Measurements from ENCODE around the gene ZNF70. TPM values are rescaled to one million over a fixed set of nuclear protein-coding genes. Genes with fewer than 3 reads are reported as not detected.
A peak's percentile ranks its signal among the peaks of the same experiment; 100 is the strongest.

ZNF70 gene
- total and polyA plus RNA-seq, 2 donors (not counting 1 experiment from before 2014, with no cell fraction given), result 2.1 to 8.3 TPM

DNA sequence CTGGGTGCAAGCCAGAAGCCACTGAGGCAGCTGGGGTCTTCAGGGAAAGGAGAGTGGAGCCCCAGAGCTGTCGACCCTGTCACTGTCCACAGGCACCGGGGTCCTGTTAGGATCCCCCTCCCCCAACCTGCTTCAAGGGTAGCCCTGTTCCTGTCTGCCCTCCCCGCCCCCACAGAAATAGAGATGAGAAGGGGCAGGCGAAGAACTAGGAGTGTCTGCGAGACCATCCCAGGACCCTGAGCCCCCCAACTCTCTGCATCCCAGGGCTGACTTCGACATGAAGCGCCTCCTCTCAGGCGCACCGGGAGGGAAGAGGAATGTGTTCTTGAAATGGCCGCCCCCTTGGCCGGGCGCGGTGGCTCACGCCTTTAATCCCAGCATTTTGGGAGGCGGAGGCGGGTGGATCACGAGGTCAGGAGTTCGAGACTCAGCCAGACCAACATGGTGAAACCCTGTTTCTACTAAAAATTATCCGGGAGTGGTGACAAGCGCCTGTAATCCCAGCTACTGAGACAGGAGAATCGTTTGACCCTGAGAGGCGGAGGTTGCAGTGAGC lies 607 bp upstream of the ZNF70 start:
- no peaks in the 10 kb centered on the region for H4K20me1 ChIP-seq (ENCODE audit: control insufficient read depth, insufficient read depth, low read length, poor library complexity, severe bottlenecking)
- no peaks in the 10 kb centered on the region for H3K27me3 Mint-ChIP-seq
- POLR2A ChIA-PET, result interaction anchor here (0.8 to 8.1 kb wide), 16 partner anchors 16 to 143 kb away, joined by 3 to 174 read pairs (median 8); partner anchors contain the start of genes C22orf15, CHCHD10, DERL3 and MIF
- peaks cover 39% of the 10 kb centered on the region for H3K79me2 ChIP-seq (ENCODE audit: control insufficient read depth, insufficient read depth, low read length)
- H3K4me1 Mint-ChIP-seq, result peaks cover 55% of the 10 kb centered on the region
- peaks cover 0 to 4% (median 0%) of the 10 kb centered on the region in 3 donors for H3K9me3 ChIP-seq (ENCODE audit: control extremely low read depth in 1 of 3, control insufficient read depth in 2 of 3, insufficient read depth in 1 of 3, low read length in 2 of 3)
- ATAC-seq (ENCODE audit: low read depth), result no peak
- CTCF ChIA-PET, result interaction anchor here (0.7 to 13.0 kb wide), 15 partner anchors 8 to 1645 kb away, joined by 3 to 188 read pairs (median 4); partner anchors contain the start of genes C22orf15, CHCHD10 and MMP11
- H3K27me3 ChIP-seq (replicated peaks in 1 of 4; ENCODE audit: control extremely low read depth in 1 of 4, control insufficient read depth in 3 of 4, insufficient read depth in 4 of 4, low read length in 3 of 4), result no peaks in the 10 kb centered on the region
- H3K9me3 Mint-ChIP-seq (ENCODE audit: insufficient read depth), result no peaks in the 10 kb centered on the region
- H3K36me3 ChIP-seq (replicated peaks in 1 of 2; ENCODE audit: control extremely low read depth in 1 of 2, control insufficient read depth in 1 of 2, extremely low read depth in 1 of 2, insufficient read depth in 2 of 2, low read length in 1 of 2), result peaks cover 0 to 2% of the 10 kb centered on the region in 2 experiments
- H3K27ac ChIP-seq (ENCODE audit: low read length in 2 of 2), result peak overlapping the region; percentile 85 to 98
- H3K27ac Mint-ChIP-seq, result peak overlapping the region; percentile 99
- TF ChIP-seq EZH2 (IDR thresholded peaks at IDR 0.05; ENCODE audit: borderline replicate concordance, insufficient read depth, low read depth, low read length, poor library complexity, severe bottlenecking), result no peak
- TF ChIP-seq, protein P1, sequence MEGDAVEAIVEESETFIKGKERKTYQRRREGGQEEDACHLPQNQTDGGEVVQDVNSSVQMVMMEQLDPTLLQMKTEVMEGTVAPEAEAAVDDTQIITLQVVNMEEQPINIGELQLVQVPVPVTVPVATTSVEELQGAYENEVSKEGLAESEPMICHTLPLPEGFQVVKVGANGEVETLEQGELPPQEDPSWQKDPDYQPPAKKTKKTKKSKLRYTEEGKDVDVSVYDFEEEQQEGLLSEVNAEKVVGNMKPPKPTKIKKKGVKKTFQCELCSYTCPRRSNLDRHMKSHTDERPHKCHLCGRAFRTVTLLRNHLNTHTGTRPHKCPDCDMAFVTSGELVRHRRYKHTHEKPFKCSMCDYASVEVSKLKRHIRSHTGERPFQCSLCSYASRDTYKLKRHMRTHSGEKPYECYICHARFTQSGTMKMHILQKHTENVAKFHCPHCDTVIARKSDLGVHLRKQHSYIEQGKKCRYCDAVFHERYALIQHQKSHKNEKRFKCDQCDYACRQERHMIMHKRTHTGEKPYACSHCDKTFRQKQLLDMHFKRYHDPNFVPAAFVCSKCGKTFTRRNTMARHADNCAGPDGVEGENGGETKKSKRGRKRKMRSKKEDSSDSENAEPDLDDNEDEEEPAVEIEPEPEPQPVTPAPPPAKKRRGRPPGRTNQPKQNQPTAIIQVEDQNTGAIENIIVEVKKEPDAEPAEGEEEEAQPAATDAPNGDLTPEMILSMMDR (IDR thresholded peaks at IDR 0.05), result no peak
- peak overlapping the region; percentile 97 for H3K4me2 ChIP-seq (replicated peaks; ENCODE audit: low read depth, low read length, poor library complexity, severe bottlenecking)
- H3K4me1 ChIP-seq (ENCODE audit: control insufficient read depth in 2 of 2, insufficient read depth in 2 of 2, low read length in 2 of 2), result peaks cover 24 to 54% of the 10 kb centered on the region in 2 donors
- intact Hi-C loops (cut with micrococcal nuclease), result no loop called here
- DNase-seq, result no peak
- H3K4me3 ChIP-seq (ENCODE audit: control extremely low read depth in 1 of 5, extremely low read depth in 1 of 5, insufficient read depth in 1 of 5, low read depth in 2 of 5, low read length in 4 of 5), result peak overlapping the region; percentile 6 to 88 (median 83)
- H2AFZ ChIP-seq (ENCODE audit: insufficient read depth, low read depth, low read length, poor library complexity, severe bottlenecking), result peak overlapping the region; percentile 88
- peak overlapping the region; percentile 93 for H3K4me3 Mint-ChIP-seq
- 15% methylated on average over 8 of the region's 22 CpGs for WGBS (ENCODE audit: insufficient coverage)
- H3K9ac ChIP-seq (ENCODE audit: low read length), result peak overlapping the region; percentile 89

- H3K4me1 Mint-ChIP-seq, result peaks cover 51% of the 10 kb centered on the region
- peak overlapping the region in 4 of 5 experiments; percentile 63 to 86 (median 65) for H3K4me3 ChIP-seq (ENCODE audit: control extremely low read depth in 1 of 5, extremely low read depth in 1 of 5, insufficient read depth in 1 of 5, low read depth in 2 of 5, low read length in 4 of 5)
Observed at GRCh38 chr22:23750367-23750713, 572 bp downstream of the ZNF70 start.

More at GRCh38 chr22:23750367-23750713, 572 bp downstream of the ZNF70 start:
- Histone ChIP-seq H4K20me1 (ENCODE audit: control insufficient read depth, insufficient read depth, low read length, poor library complexity, severe bottlenecking) (no peaks in the 10 kb centered on the region), H3K27me3 (replicated peaks in 1 of 4; ENCODE audit: control extremely low read depth in 1 of 4, control insufficient read depth in 3 of 4, insufficient read depth in 4 of 4, low read length in 3 of 4) (no peaks in the 10 kb centered on the region), H3K27ac (ENCODE audit: low read length in 2 of 2) (peak overlapping the region; percentile 73 to 85), H3K9me3 (ENCODE audit: control extremely low read depth in 1 of 3, control insufficient read depth in 2 of 3, insufficient read depth in 1 of 3, low read length in 2 of 3) (no peaks in the 10 kb centered on the region), H3K79me2 (ENCODE audit: control insufficient read depth, insufficient read depth, low read length) (peaks cover 39% of the 10 kb centered on the region), H3K9ac (ENCODE audit: low read length) (peak overlapping the region; percentile 89), H3K36me3 (replicated peaks in 1 of 2; ENCODE audit: control extremely low read depth in 1 of 2, control insufficient read depth in 1 of 2, extremely low read depth in 1 of 2, insufficient read depth in 2 of 2, low read length in 1 of 2) (peaks cover 0 to 2% of the 10 kb centered on the region in 2 experiments), H2AFZ (ENCODE audit: insufficient read depth, low read depth, low read length, poor library complexity, severe bottlenecking) (peak overlapping the region; percentile 82), H3K4me2 (replicated peaks; ENCODE audit: low read depth, low read length, poor library complexity, severe bottlenecking) (peak overlapping the region; percentile 97), H3K4me1 (ENCODE audit: control insufficient read depth in 2 of 2, insufficient read depth in 2 of 2, low read length in 2 of 2) (peaks cover 19 to 48% of the 10 kb centered on the region in 2 donors)
- CTCF ChIA-PET, result interaction anchor here (0.9 to 13.0 kb wide), 6 partner anchors 13 to 99 kb away, joined by 3 to 188 read pairs (median 4); partner anchors contain the start of genes C22orf15, CHCHD10 and MMP11
- Mint-ChIP-seq H3K9me3 (ENCODE audit: insufficient read depth) (no peaks in the 10 kb centered on the region), H3K4me3 (peak overlapping the region; percentile 85), H3K27ac (peak overlapping the region; percentile 87), H3K27me3 (no peaks in the 10 kb centered on the region)
- TF ChIP-seq EZH2 (IDR thresholded peaks at IDR 0.05; ENCODE audit: borderline replicate concordance, insufficient read depth, low read depth, low read length, poor library complexity, severe bottlenecking), result no peak
- TF ChIP-seq, protein P1 (IDR thresholded peaks at IDR 0.05), result no peak
- ATAC-seq (ENCODE audit: low read depth), result no peak
- POLR2A ChIA-PET, result interaction anchor here (0.6 to 8.1 kb wide), 11 partner anchors 17 to 260 kb away, joined by 4 to 174 read pairs (median 13); partner anchors contain the start of genes C22orf15, CHCHD10, DERL3 and MMP11
- intact Hi-C loops (cut with micrococcal nuclease), result loop anchor here (1.0 kb wide), 1 partner anchor 33 kb away; no protein-coding TSS in a partner anchor
- WGBS (ENCODE audit: insufficient coverage), result 32% methylated on average over 5 of the region's 5 CpGs
- DNase-seq, result no peak

Data from B cell (primary cell).